GM12878 (cell line): ENCODE measurements around the gene EFNA2. TPM values are rescaled to one million over a fixed set of nuclear protein-coding genes. Genes with fewer than 3 reads are reported as not detected.
A peak's percentile ranks its signal among the peaks of the same experiment; 100 is the strongest.

ENCODE experiments used
- ATAC-seq: fragments of 200-7000 bp; cut with Tn5 transposase; 3 replicates; pipeline ENCODE4 v1.9.1; 2020; ENCODE audit warnings: mild to moderate bottlenecking, moderate library complexity
- BruUV-seq: library from RNA; stranded (reverse); fragments of 400-500 nt; replicated peaks from 2 replicates; lab custom pipeline; 2021; lab: Mats Ljungman, UMichigan
- CTCF ChIA-PET: fragments of 300-600 bp; sonication (Branson Sonifier 250); formaldehyde crosslinking; extraction: SDS; loops from one replicate; lab custom pipeline; 2021; ENCODE audit warnings: inconsistent platforms; lab: Yijun Ruan, JAX
- POLR2A ChIA-PET: fragments of 350-600 bp; formaldehyde crosslinking; extraction: SDS; loops from one replicate; lab custom pipeline; 2021; ENCODE audit warnings: inconsistent platforms; lab: Charles Lee
- RAD21 ChIA-PET: fragments of 300-600 bp; sonication (Branson Sonifier 250); formaldehyde crosslinking; loops from one replicate; lab custom pipeline; 2023; ENCODE audit warnings: antibody characterized with exemption; ENCODE audit not compliant: unreplicated experiment; lab: Charles Lee
- SMC1A ChIA-PET: fragments of 300-600 bp; sonication (Branson Sonifier 250); formaldehyde crosslinking; loops from one replicate; lab custom pipeline; 2023; ENCODE audit not compliant: unreplicated experiment, uncharacterized antibody; lab: Charles Lee
- DNase-seq: peaks from one replicate; pipeline ENCODE4 v3.0.0-alpha.2; 2011; ENCODE audit warnings: low read depth, low spot score
- FAIRE-seq: peaks from 3 replicates; lab custom pipeline; 2011; peaks lifted over from hg19 to GRCh38; lab: Jason Lieb, UNC
- H2AFZ ChIP-seq: 2 replicates; pipeline ENCODE4 v1.6.0; 2011; ENCODE audit warnings: low read depth, low read length, control low read depth; ENCODE audit not compliant: control insufficient read depth
- H3K27ac ChIP-seq: 2 replicates; pipeline ENCODE4 v1.5.1; 2011; ENCODE audit warnings: control low read depth; ENCODE audit not compliant: control insufficient read depth, insufficient read depth
- H3K27me3 ChIP-seq, 2 experiments: replicated peaks in 1 of 2; 2 replicates each; pipeline versions ENCODE4 v1.6.0 to v1.6.1; 2011; ENCODE audit warnings: low read length in 1 of 2; ENCODE audit not compliant: control insufficient read depth in 2 of 2, insufficient read depth in 2 of 2
- H3K36me3 ChIP-seq, 2 experiments: 2 replicates each; pipeline ENCODE4 v1.5.1; 2011; ENCODE audit warnings: low read length in 1 of 2; ENCODE audit not compliant: control insufficient read depth in 2 of 2, insufficient read depth in 2 of 2
- H3K4me1 ChIP-seq: 2 replicates; pipeline ENCODE4 v1.6.1; 2011; ENCODE audit warnings: mild to moderate bottlenecking, low read length, moderate library complexity, mixed read lengths; ENCODE audit not compliant: control insufficient read depth, insufficient read depth
- H3K4me2 ChIP-seq: 2 replicates; pipeline ENCODE4 v1.6.0; 2011; ENCODE audit warnings: control low read depth; ENCODE audit not compliant: control insufficient read depth, insufficient read depth
- H3K4me3 ChIP-seq: fragments of 200-600 bp; sonication (generic); 2 replicates; pipeline ENCODE4 v1.5.1; 2016
- H3K79me2 ChIP-seq: 2 replicates; pipeline ENCODE4 v1.6.0; 2011; ENCODE audit warnings: low read length; ENCODE audit not compliant: control insufficient read depth, insufficient read depth
- H3K9ac ChIP-seq: 2 replicates; pipeline ENCODE4 v1.8.0; 2011; ENCODE audit warnings: low read length, control low read depth, mixed read lengths; ENCODE audit not compliant: control insufficient read depth, insufficient read depth
- H3K9me3 ChIP-seq: replicated peaks from 3 replicates; pipeline ENCODE4 v1.5.1; 2011; ENCODE audit warnings: mild to moderate bottlenecking, low read length; ENCODE audit not compliant: control insufficient read depth, insufficient read depth
- H4K20me1 ChIP-seq: 2 replicates; pipeline ENCODE4 v1.6.0; 2011; ENCODE audit not compliant: control insufficient read depth, insufficient read depth
- ATF7 ChIP-seq: fragments of 450-650 bp; IDR thresholded peaks from 2 replicates; pipeline ENCODE4 v1.6.1; 2016; ENCODE audit warnings: low read depth, mild to moderate bottlenecking
- BCLAF1 ChIP-seq: fragments of 450-650 bp; IDR thresholded peaks from 2 replicates; pipeline ENCODE4 v1.6.1; 2017; ENCODE audit warnings: antibody characterized with exemption, mild to moderate bottlenecking, moderate library complexity
- CHD4 ChIP-seq: fragments of 200-600 bp; sonication (generic); IDR thresholded peaks from 2 replicates; pipeline ENCODE4 v1.6.1; 2016; ENCODE audit warnings: mild to moderate bottlenecking
- MLLT1 ChIP-seq: fragments of 450-650 bp; IDR thresholded peaks from 2 replicates; pipeline ENCODE4 v1.6.1; 2016; ENCODE audit warnings: mild to moderate bottlenecking
- MYC ChIP-seq: IDR thresholded peaks from 2 replicates; pipeline ENCODE4 v1.6.1; 2011; ENCODE audit warnings: mild to moderate bottlenecking, low read length, moderate library complexity, inconsistent platforms; ENCODE audit not compliant: insufficient read depth, insufficient replicate concordance, insufficient read length, severe bottlenecking
- NBN ChIP-seq: fragments of 450-650 bp; IDR thresholded peaks from 2 replicates; pipeline ENCODE4 v1.6.1; 2016
- NFIC ChIP-seq: IDR thresholded peaks from 2 replicates; pipeline ENCODE4 v1.6.1; 2012; ENCODE audit warnings: low read depth, mild to moderate bottlenecking, inconsistent platforms, low read length, moderate library complexity
- NR2F1 ChIP-seq: fragments of 450-650 bp; conservative IDR thresholded peaks from 2 replicates; pipeline ENCODE4 v1.6.1; 2017; ENCODE audit warnings: mild to moderate bottlenecking
- POLR2A ChIP-seq: IDR thresholded peaks from 2 replicates; pipeline ENCODE4 v1.6.1; 2011; ENCODE audit warnings: low read depth, mild to moderate bottlenecking, low read length
- SIN3A ChIP-seq: IDR thresholded peaks from 2 replicates; pipeline ENCODE4 v1.6.1; 2012; ENCODE audit warnings: low read depth, low read length, improper control_type of control experiment
- SMC3 ChIP-seq: IDR thresholded peaks from 2 replicates; pipeline ENCODE4 v1.6.1; 2011; ENCODE audit warnings: low read length, improper control_type of control experiment, borderline replicate concordance
- SREBF1 ChIP-seq: IDR thresholded peaks from 2 replicates; pipeline ENCODE4 v1.6.1; 2012; ENCODE audit warnings: mild to moderate bottlenecking, low read length
- TBL1XR1 ChIP-seq: IDR thresholded peaks from 2 replicates; pipeline ENCODE4 v1.6.1; 2012; ENCODE audit warnings: low read depth, low read length, improper control_type of control experiment
- ZSCAN29 ChIP-seq: fragments of 450-650 bp; IDR thresholded peaks from 2 replicates; pipeline ENCODE4 v1.6.1; 2017; ENCODE audit warnings: mild to moderate bottlenecking, moderate library complexity
- WGBS: methylation state at CpG from one replicate; pipeline ENCODE4 v1.1.6; 2016; ENCODE audit warnings: low lambda C conversion rate; ENCODE audit not compliant: insufficient replicate concordance, insufficient coverage; ENCODE audit errors: missing lambda C conversion rate; 5-methylcytosine and 5-hydroxymethylcytosine counted together
- in situ Hi-C: fragments of 300-500 bp; cut with MboI; formaldehyde crosslinking; loops from 9 replicates; pipeline ENCODE4 v1.14.3; 2018; ENCODE audit warnings: mixed read lengths
- intact Hi-C: fragments of 100-400 bp; cut with micrococcal nuclease; formaldehyde crosslinking; loops from one replicate; pipeline ENCODE4 v1.14.2; 2022; ENCODE audit not compliant: unreplicated experiment
- polyA plus RNA-seq, 11 experiments: library from polyadenylated mRNA; depleted of rRNA in 4 of 11; unstranded in 6 of 11; stranded (reverse) in 5 of 11; fragments of >200 nt; fragmentation: Nextera tagmentation in 4 of 11; fragmentation: Illumina TruSeq in 1 of 11; extraction: Ambion mirVana in 4 of 11; extraction: Trizol in 1 of 11; gene quantifications; 1 replicate in 1 of 11; 2 replicates in 10 of 11; pipeline versions ENCODE4 v1.2.1 to v1.2.3, GENCODE V29; 2011 to 2016; ENCODE audit warnings: inconsistent platforms in 2 of 11, missing spikeins in 2 of 11, low read depth in 1 of 11
- total RNA-seq, 4 experiments: library from RNA; depleted of rRNA in 3 of 4; stranded (reverse); fragments of >200 nt in 3 of 4; fragmentation: Illumina TruSeq in 1 of 4; extraction: Trizol in 1 of 4; gene quantifications; 2 replicates each; pipeline versions ENCODE4 v1.2.1 to v1.2.3, GENCODE V29; 2013 to 2021
- TF ChIP-seq, protein P1 (sequence below): fragments of 450-650 bp; formaldehyde crosslinking; IDR thresholded peaks from 2 replicates; pipeline ENCODE4 v1.5.0; 2022; ENCODE audit warnings: mild to moderate bottlenecking, missing genetic modification characterization

EFNA2 gene
- total and polyA plus RNA-seq, 10 of the 15 experiments (the other 5 are each of a cell fraction or from before 2014, with no cell fraction given) = not detected

DNA sequence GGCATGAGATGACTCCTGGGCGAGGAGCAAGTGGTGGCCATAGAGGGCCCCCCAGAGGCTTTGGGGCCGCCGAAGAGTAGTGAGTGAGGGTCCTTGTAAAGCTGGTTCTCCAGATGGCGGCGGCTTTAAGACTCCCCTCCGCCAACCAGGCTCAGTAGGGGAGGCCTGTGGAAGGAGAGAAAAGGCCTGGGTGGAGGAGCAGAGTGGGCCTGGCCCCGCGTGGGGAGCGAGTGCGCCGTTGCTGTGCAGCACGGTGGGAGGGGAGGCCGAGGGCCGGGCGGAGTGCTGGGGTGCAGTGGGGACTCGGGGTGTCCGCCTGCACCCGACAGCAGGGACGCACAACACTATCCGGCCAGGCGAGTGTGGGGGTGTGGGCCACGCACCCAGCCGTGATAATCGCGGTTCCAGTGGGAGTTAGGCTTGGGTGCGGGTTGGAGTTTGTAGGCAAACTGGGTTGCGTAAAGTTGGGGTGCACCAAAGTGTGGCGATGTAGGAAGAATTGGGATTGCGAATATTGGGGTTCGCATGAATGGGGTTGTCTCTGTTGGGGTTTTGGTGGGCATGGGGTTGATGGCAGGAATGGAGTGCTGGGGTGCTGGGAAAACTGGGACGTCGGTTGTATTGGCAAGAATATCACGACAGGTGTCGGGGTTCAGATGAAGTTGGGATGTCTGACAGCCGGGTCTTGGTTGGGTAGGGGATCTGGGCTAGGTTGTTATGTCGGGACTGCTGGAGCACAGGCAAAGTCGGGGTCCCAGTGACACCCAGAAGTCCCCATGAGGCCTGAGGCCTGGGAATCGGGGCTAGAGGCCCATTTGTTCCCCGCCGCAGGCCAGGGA is 17.2 kb upstream of the EFNA2 start:
- SMC1A ChIA-PET = interaction anchor here (0.6 to 7.3 kb wide), 3 partner anchors 12 to 96 kb away, joined by 3 to 172 read pairs (median 3); partner anchors contain the start of gene ATP5F1D
- no peak overlapping the region for H3K9ac ChIP-seq
- H3K79me2 ChIP-seq = peaks cover 40% of the 10 kb centered on the region
- TF ChIP-seq MYC (no peak), POLR2A (no peak), SREBF1 (no peak), TBL1XR1 (peak; percentile 3; the same call in 1 of the 2 replicates), CHD4 (no peak), SIN3A (0 out of 2 replicates have a peak, but pooled peaks have one; percentile 58), MLLT1 (0 out of 2 replicates have a peak, but pooled peaks have one; percentile 33), NFIC (no peak), NR2F1 (0 out of 2 replicates have a peak, but pooled peaks have one; percentile 45), SMC3 (no peak), NBN (0 out of 2 replicates have a peak, but pooled peaks have one; percentile 22), ZSCAN29 (no peak), ATF7 (no peak), BCLAF1 (no peak)
- TF ChIP-seq, protein P1, sequence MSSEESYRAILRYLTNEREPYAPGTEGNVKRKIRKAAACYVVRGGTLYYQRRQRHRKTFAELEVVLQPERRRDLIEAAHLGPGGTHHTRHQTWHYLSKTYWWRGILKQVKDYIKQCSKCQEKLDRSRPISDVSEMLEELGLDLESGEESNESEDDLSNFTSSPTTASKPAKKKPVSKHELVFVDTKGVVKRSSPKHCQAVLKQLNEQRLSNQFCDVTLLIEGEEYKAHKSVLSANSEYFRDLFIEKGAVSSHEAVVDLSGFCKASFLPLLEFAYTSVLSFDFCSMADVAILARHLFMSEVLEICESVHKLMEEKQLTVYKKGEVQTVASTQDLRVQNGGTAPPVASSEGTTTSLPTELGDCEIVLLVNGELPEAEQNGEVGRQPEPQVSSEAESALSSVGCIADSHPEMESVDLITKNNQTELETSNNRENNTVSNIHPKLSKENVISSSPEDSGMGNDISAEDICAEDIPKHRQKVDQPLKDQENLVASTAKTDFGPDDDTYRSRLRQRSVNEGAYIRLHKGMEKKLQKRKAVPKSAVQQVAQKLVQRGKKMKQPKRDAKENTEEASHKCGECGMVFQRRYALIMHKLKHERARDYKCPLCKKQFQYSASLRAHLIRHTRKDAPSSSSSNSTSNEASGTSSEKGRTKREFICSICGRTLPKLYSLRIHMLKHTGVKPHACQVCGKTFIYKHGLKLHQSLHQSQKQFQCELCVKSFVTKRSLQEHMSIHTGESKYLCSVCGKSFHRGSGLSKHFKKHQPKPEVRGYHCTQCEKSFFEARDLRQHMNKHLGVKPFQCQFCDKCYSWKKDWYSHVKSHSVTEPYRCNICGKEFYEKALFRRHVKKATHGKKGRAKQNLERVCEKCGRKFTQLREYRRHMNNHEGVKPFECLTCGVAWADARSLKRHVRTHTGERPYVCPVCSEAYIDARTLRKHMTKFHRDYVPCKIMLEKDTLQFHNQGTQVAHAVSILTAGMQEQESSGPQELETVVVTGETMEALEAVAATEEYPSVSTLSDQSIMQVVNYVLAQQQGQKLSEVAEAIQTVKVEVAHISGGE = no peak

More for the DNA sequence above, 17.2 kb upstream of the EFNA2 start:
- WGBS = 38% methylated on average over 32 of the region's 40 CpGs
- Histone ChIP-seq H3K4me2 (peak overlapping the region; percentile 46; the same call in 1 of the 2 replicates), H3K36me3 (peaks cover 19 to 22% of the 10 kb centered on the region in 2 experiments), H3K9me3 (no peaks in the 10 kb centered on the region), H3K4me3 (no peak overlapping the region), H3K27ac (no peak overlapping the region), H2AFZ (no peak overlapping the region; the same call in 1 of the 2 replicates), H4K20me1 (no peaks in the 10 kb centered on the region; the same call in 1 of the 2 replicates), H3K27me3 (no peaks in the 10 kb centered on the region), H3K4me1 (peaks cover 52% of the 10 kb centered on the region)
- intact Hi-C loops = loop anchor here (1.0 kb wide), 1 partner anchor 8 kb away; no protein-coding TSS in a partner anchor
- ATAC-seq (no peak), DNase-seq (no peak), FAIRE-seq (no peak)
- BruUV-seq = no TSS peak
- ChIA-PET POLR2A (interaction anchor here (0.5 to 8.7 kb wide), 20 partner anchors 8 to 405 kb away, joined by 3 to 184 read pairs (median 4); partner anchors contain the start of genes ARHGAP45, ATP5F1D and SBNO2), RAD21 (interaction anchor here (0.5 to 5.1 kb wide), 11 partner anchors 8 to 211 kb away, joined by 3 to 336 read pairs (median 6); partner anchors contain the start of gene ATP5F1D), CTCF (interaction anchor here (0.6 to 7.2 kb wide), 5 partner anchors 12 to 229 kb away, joined by 3 to 363 read pairs (median 3); partner anchors contain the start of genes ABCA7 and ATP5F1D)
- in situ Hi-C loops = loop anchor here (10.0 kb wide), 1 partner anchor 816 kb away; no protein-coding TSS in a partner anchor
